H1 (cell line): Measurements from ENCODE around the gene CCNG2. TPM values are rescaled to one million over a fixed set of nuclear protein-coding genes. Genes with fewer than 3 reads are reported as not detected.

Source experiments
- CHD1 ChIP-seq: IDR thresholded peaks from 2 replicates; pipeline ENCODE4 v1.6.1; 2012; ENCODE audit warnings: low read depth, low read length, improper control_type of control experiment
- KDM4A ChIP-seq: IDR thresholded peaks from one replicate; pipeline ENCODE4 v1.7.1; 2012; ENCODE audit warnings: low read depth, mild to moderate bottlenecking, moderate library complexity, low read length, inconsistent platforms; ENCODE audit not compliant: severe bottlenecking
- RFX5 ChIP-seq: IDR thresholded peaks from 2 replicates; pipeline ENCODE4 v1.6.1; 2011; ENCODE audit warnings: low read depth, low read length, improper control_type of control experiment, borderline replicate concordance
- SAP30 ChIP-seq: fragments of 300-600 bp; sonication (generic); IDR thresholded peaks from 2 replicates; pipeline ENCODE4 v1.7.1; 2012; ENCODE audit warnings: low read length, moderate library complexity, mild to moderate bottlenecking, inconsistent platforms; ENCODE audit not compliant: insufficient read depth, insufficient replicate concordance
- polyA plus RNA-seq, 7 experiments: library from polyadenylated mRNA; depleted of rRNA in 3 of 7; stranded (reverse) in 5 of 7; unstranded in 2 of 7; fragments of >200 nt in 5 of 7; fragments of 200-250 nt in 2 of 7; gene quantifications; 1 replicate in 5 of 7; 2 replicates in 1 of 7; 4 replicates in 1 of 7; pipeline versions ENCODE4 v1.2.1 to v1.2.3, GENCODE V29; 2011 to 2013; ENCODE audit warnings: missing spikeins in 2 of 7, mixed read lengths in 2 of 7
- total RNA-seq: library from RNA; stranded (reverse); fragmentation: NEBNext Ultra II Directional; extraction: Animal tissue kit (Norgen Biotek cat#: 25700); gene quantifications from 2 replicates; pipeline ENCODE4 v1.2.1, GENCODE V29; 2021

CCNG2 gene
- total and polyA plus RNA-seq, 2 of the 8 experiments (the other 6 are each of a cell fraction or from before 2014, with no cell fraction given): 3.5 to 13.9 TPM

DNA sequence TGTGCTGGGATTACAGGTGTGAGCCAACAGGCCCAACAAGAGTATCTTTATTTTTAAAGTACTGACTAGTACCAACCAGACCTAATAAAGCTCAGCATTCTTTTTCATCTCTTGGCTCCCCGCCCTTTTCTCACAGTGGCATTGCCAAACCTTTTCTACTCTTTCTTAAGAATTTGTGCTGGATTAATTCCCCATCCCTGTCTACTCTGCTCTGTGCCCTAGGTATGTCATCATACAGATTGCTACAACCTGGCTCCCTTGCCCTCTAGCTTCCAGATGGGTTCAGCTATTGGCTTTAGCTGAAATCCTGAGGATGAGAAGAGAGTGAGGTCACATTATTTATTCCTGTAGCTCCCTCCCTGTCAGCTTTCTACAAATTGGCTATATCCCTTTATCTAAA, 46.3 kb upstream of the CCNG2 start (continued):
- no peak for TF ChIP-seq SAP30
- no peak for TF ChIP-seq KDM4A
- no peak for TF ChIP-seq CHD1
- TF ChIP-seq RFX5: no peak
